LNCaP clone FGC (cell line): ENCODE measurements around the gene ASB8.

Experiments
- DNase-seq: peaks from one replicate; pipeline ENCODE4 v3.0.0-alpha.2; 2011; ENCODE audit warnings: low read depth
- H3K4me3 ChIP-seq: 2 replicates; pipeline ENCODE4 v1.5.1; 2011; ENCODE audit warnings: mild to moderate bottlenecking, low read depth, low read length, control low read depth
- TF ChIP-seq, protein P1 (sequence below): IDR thresholded peaks from 2 replicates; pipeline ENCODE4 v1.5.1; 2012; ENCODE audit warnings: mild to moderate bottlenecking; ENCODE audit not compliant: control insufficient read depth, insufficient read depth; ENCODE audit errors: extremely low read depth

ASB8 gene

DNA sequence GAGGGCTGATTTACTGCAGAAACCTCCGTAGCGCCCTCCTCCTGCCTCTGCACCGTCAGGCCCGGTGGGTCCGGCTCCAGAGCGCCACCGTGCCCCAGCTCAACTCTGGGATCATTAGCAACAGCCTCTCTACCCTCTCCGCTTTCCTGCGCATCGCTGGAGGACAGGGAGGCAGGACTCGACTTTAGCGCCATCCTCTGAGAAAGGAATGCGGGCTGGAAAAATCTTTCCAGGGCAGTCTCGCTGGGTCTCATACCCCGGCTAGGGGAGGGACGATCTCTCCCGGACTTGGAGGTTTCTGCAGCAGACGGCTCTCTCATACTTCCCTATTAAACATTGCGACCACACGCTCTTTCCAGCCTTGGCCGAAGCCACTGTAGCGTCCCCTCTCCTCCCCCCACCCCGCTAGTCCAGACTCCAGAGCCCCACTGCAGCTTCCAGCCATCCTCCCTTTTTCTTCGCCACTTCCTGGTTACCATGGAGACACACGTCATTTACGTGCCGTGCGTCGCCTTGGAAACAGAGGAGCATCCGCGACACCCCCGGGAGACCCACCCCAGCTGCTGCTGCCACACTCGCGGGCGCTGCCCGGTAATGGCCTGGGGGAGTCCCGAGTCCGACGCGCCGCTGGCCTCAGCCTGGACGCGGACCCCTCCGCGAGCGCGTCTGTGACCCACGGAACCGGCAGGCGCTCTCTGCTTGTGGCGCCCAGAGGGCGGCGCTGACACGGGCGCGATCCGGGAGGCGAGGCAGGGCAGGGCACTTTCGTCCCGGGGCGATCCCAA lies 26.0 kb upstream of the ASB8 start, which contains the start of gene CCDC184:
Gene CCDC184, plus strand, starts transcription at position 554 of the 785 bp plus-strand sequence. CDS start 479 bp downstream, outside the sequence.
- peak within 1 kb of the TSS; percentile 47 for H3K4me3 ChIP-seq
- DNase-seq, result no peak
- TF ChIP-seq, protein P1, sequence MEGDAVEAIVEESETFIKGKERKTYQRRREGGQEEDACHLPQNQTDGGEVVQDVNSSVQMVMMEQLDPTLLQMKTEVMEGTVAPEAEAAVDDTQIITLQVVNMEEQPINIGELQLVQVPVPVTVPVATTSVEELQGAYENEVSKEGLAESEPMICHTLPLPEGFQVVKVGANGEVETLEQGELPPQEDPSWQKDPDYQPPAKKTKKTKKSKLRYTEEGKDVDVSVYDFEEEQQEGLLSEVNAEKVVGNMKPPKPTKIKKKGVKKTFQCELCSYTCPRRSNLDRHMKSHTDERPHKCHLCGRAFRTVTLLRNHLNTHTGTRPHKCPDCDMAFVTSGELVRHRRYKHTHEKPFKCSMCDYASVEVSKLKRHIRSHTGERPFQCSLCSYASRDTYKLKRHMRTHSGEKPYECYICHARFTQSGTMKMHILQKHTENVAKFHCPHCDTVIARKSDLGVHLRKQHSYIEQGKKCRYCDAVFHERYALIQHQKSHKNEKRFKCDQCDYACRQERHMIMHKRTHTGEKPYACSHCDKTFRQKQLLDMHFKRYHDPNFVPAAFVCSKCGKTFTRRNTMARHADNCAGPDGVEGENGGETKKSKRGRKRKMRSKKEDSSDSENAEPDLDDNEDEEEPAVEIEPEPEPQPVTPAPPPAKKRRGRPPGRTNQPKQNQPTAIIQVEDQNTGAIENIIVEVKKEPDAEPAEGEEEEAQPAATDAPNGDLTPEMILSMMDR, result peak; percentile 52

DNA sequence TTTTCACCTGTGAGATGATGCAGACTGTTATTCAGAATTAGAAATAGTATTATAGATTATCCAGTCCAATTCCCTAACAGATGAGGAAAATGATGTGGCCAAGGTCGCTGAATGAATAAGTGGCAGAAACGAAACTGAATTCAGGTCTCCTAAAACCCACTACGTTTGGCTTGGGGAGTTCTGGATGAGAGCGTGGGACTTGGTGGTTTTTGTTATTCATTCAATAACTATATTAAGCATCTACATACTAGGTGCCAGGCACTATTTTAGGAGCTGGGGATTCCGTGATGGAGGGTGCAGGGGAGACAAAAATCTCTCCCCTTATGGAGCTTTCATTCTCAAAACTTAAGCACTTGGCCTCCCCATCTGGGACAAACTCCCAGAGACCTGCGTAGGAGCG lies 25.3 kb upstream of the ASB8 start:
- TF ChIP-seq, protein P1, result no peak

DNA sequence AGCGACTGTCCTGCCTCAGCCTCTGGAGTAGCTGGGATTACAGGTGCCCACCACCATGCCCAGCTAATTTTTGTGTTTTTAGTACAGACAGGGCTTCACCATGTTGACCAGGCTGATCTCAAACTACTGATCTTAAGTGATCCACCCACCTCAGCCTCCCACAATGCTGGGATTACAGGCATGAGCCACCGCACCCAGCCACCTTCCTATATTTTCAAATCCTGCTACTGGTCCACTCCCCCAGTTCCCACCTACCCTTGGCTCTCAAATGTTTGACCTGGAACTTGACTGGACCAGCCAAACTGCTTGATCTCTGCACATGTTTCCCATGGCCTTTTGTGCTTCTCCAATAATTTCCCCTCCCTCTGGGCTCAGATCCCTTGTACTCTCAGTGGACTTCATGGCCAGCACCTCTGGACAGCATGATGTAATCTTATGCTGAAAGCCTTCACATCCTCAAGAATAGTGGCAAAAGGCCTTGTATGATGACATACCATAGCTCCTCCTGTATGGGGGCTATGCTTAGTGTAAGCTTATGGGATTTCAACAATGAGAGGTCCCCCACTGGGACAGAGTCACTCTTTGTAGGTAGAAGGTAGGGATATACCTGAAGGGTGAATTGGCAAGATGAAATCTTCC lies 23.7 kb upstream of the ASB8 start:
- TF ChIP-seq, protein P1, result no peak
- DNase-seq, result no peak
- no peak overlapping the region for H3K4me3 ChIP-seq

More for the DNA sequence above, 25.3 kb upstream of the ASB8 start:
- peak overlapping the region; percentile 47 for H3K4me3 ChIP-seq
- no peak for DNase-seq

DNA sequence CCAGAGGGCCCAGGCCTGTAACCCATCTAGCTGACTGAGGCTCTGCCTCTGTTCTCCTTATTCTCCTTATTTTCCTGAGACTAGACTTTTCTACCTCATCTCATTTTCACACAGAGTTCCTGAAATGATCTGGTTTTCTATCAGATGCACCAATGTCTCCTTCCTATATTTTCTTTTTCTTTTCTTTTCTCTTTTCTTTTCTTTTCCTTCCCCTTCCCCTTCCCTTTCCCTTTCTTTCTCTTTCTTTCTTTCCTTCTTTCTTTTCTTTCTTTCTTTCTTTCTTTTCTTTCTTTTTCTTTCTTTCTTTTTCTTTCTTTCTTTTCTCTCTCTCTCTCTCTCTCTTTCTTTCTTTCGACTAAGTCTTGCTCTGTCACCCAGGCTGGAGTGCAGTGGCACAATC lies 23.1 kb upstream of the ASB8 start:
- DNase-seq, result no peak
- TF ChIP-seq, protein P1, result no peak
- H3K4me3 ChIP-seq, result no peak overlapping the region

DNA sequence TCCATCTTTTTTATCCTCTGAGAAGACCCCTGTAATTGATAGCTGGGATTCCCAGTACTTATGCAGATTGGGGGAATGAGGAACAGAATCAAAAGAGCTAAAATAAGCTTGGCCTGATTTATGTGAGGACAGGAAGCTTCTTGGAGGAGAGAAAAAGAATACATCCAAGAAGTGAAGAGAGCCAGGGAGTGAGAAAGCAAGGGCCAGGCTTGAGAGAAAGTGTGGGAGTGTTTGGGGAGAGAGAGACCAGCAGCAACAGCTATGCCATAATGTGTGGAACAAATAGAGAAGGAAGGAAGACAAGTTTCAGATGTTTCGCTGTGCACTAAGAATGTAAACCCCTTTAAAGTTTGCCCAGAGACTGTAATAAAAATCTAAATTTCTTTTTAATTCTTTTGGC lies 22.2 kb upstream of the ASB8 start:
- H3K4me3 ChIP-seq, result no peak overlapping the region
- DNase-seq, result no peak
- TF ChIP-seq, protein P1, result no peak

DNA sequence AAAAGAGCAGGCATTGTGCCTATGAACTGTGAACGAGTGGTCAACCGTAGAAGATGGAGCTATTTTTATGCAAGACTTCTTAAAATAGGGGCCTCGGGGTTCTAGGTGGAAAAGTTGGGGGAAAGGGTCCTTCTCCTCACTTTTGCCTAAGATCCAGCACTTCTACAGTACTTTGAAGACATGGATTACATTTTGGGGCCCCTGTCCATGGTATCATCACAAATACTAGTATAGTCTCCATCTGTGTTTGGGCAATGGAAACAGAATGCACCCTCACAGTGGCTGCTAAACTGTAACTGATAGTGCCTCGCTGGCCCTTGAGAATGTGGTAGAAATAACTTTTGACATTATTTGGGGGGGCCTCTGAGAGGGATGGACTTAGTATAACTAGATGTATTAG lies 20.7 kb upstream of the ASB8 start:
- DNase-seq, result no peak
- TF ChIP-seq, protein P1, result no peak
- H3K4me3 ChIP-seq, result no peak overlapping the region
